T-helper 9 cell (primary cell): ENCODE data around the gene TEK.

Source experiments
- DNase-seq: peaks from one replicate; pipeline ENCODE4 v3.0.0-alpha.2; 2020

Gene TEK

GRCh38 chr9:27248702-27249101 lies 139.7 kb downstream of the TEK start:
- no peak for DNase-seq

DNA sequence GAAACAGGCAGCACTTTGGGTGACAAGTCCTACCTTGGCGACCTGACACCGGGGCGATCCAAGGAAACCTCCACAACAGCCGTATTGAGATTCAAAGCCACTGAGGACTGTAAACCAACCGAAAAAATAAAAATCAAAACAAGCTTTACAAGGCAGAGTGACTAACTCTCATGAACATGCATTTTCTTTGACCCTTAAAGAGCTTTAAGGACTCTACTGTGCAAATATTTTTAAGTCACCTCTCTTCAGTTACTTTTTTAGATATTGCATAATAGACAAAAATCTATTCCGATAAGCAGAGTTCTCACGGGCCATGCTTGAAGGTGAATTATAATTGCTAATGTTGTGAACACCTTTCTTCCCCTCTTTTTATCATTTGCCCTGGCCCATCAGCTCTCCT lies 149.6 kb downstream of the TEK start:
- no peak for DNase-seq

- DNase-seq = no peak
Measured at GRCh38 chr9:27260789-27261516, 151.9 kb downstream of the TEK start.

GRCh38 chr9:27261517-27262211 lies 152.6 kb downstream of the TEK start:
- DNase-seq = no peak

DNA sequence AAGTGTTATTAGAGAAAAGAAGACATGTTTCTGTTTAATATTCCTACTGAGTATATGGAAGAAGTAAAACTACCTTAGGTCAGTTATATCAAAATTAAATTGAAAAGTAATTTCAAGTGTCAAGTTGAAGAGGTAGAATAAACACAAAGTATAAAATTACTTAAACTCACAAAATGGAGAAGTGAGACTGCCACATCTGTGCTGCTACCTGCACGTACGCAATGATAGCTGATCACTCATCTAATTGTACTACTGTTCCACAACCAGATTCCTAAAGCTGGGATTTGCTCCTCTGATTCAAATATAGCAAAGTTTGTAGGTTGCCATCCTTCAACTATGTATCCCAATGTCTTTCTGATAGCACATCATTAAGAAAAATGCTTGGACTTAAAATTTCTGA lies 163.1 kb downstream of the TEK start:
- DNase-seq = no peak

DNA sequence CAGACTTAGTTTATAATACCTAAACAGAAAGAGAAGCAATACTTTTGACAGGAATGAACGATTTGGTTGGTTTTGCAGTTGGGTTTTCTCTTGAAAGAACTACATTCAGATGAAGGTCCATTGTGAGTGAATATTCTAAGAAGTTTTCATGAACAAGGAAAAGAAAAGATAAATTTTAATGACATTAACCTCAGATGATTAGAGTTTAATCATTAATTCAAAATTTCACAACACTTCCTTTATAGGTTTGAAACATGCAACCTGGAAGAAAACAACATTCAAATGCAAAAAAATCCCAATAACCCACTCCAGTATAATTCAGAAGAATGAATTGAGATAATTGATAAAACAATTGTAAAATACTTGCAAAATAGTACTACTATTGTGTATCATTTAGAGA lies 164.2 kb downstream of the TEK start:
- DNase-seq = no peak

DNA sequence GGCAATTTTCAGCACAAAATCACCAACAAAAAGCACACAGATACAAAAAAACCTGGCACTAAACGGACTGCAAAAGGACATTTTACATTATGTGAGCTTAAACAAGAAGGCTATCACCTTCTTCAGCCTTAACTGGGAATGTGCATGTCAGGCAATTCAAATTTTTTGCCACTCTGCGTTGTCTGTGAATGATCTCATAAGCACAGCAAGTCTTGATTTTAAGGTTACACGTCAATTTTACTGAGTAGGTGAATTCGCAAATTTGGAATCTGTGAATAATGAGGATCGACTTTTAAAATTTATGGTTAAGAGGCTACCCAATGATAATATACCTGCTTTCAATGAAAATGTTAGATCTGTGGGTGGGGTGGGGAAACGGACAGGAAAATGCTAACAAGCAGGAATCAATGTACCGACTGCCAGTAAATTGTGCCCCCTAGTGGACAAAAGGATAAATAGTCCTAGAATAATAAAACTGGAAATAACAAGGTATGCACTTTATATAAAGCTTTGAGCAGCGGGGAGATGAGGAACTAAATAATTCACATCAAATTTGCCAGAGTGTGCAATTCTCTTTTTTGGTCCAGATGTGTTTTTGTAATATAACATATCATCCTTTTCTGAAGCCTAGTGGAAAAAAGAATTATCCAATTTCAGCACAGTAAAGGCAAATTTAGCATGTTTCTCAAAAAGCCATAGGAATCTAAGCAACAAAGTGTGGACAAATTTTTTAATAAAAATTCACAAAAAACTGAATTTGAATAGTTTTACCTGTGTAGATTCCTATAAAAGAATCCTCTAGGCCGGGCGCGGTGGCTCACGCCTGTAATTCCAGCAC lies 167.4 kb downstream of the TEK start:
- DNase-seq = no peak

- no peak for DNase-seq
Measured at GRCh38 chr9:27278374-27278773, 169.3 kb downstream of the TEK start.

GRCh38 chr9:27279611-27280010 lies 170.6 kb downstream of the TEK start:
- no peak for DNase-seq
